GM19043 (cell line): ENCODE measurements around the gene PELI3.
"Not testable (repeated sequence)": the region's sequence is repeated elsewhere in the genome, so short reads cannot be mapped to it uniquely, and the experiment has no call there.

Source experiments
- ATAC-seq: cut with Tn5 transposase; IDR thresholded peaks from one replicate; pipeline ENCODE4 v1.9.1; 2021; ENCODE audit warnings: low read depth; ENCODE audit not compliant: unreplicated experiment

PELI3 gene

GRCh38 chr11:66466225-66467033 is at the start of gene PELI3:
Gene PELI3, plus strand, starts transcription at chr11:66466905. Its CDS starts 1,224 bp downstream, at chr11:66468129.
- peak; percentile 77 for ATAC-seq

- no peak for ATAC-seq
Measured at GRCh38 chr11:66417000-66417399, 49.7 kb upstream of the PELI3 start.

GRCh38 chr11:66418168-66418985 is 48.3 kb upstream of the PELI3 start:
- no peak for ATAC-seq

- ATAC-seq: no peak
Measured at GRCh38 chr11:66418986-66419308, 47.8 kb upstream of the PELI3 start.

- ATAC-seq: no peak
Measured at GRCh38 chr11:66419825-66420224, 46.9 kb upstream of the PELI3 start.

GRCh38 chr11:66420671-66421476 is 45.8 kb upstream of the PELI3 start, which contains the start of gene NPAS4:
Gene NPAS4, plus strand, starts transcription at chr11:66421035. Its CDS starts 145 bp downstream, at chr11:66421180.
- no peak for ATAC-seq

GRCh38 chr11:66421492-66422205 is 45.1 kb upstream of the PELI3 start:
- no peak for ATAC-seq

- no peak for ATAC-seq
Measured at GRCh38 chr11:66426314-66426713, 40.4 kb upstream of the PELI3 start.

- no peak for ATAC-seq
Measured at GRCh38 chr11:66428933-66429332, 37.8 kb upstream of the PELI3 start.

GRCh38 chr11:66429983-66430602 is 36.6 kb upstream of the PELI3 start:
- ATAC-seq: no peak

- not testable (repeated sequence) for ATAC-seq
Measured at GRCh38 chr11:66431287-66431686, 35.4 kb upstream of the PELI3 start.

- ATAC-seq: not testable (repeated sequence)
Measured at GRCh38 chr11:66431871-66432329, 34.8 kb upstream of the PELI3 start.

- no peak for ATAC-seq
Measured at GRCh38 chr11:66432597-66432996, 34.1 kb upstream of the PELI3 start.

- ATAC-seq: no peak
Measured at GRCh38 chr11:66437979-66438503, 28.7 kb upstream of the PELI3 start.

- ATAC-seq: peak; percentile 83
Measured at GRCh38 chr11:66438504-66439466, 27.9 kb upstream of the PELI3 start, which contains the start of gene MRPL11. Gene MRPL11, minus strand, starts transcription at chr11:66438848. Its CDS starts 94 bp downstream, at chr11:66438754.

GRCh38 chr11:66440101-66440939 is 26.4 kb upstream of the PELI3 start:
- ATAC-seq: not testable (repeated sequence)

- ATAC-seq: not testable (repeated sequence)
Measured at GRCh38 chr11:66440940-66441282, 25.8 kb upstream of the PELI3 start.
